ENCODE measurements around the gene DOC2A. TPM values are rescaled to one million over a fixed set of nuclear protein-coding genes. Genes with fewer than 3 reads are reported as not detected.

DOC2A gene
- total and polyA plus RNA-seq, 4 donors: 0.09 to 0.22 (median 0.17) TPM; not detected in 1

- TF ChIP-seq RXRA (IDR thresholded peaks at IDR 0.05) (no peak), SP1 (IDR thresholded peaks at IDR 0.05) (no peak), HNF4G (IDR thresholded peaks at IDR 0.05) (no peak)
Measured at GRCh38 chr16:30052671-30053372, 42.0 kb upstream of the DOC2A start (continued).

- Histone ChIP-seq H3K4me3 (ENCODE audit: low read depth in 1 of 3, low read length in 3 of 3) (no peak overlapping the region), H3K9me3 (ENCODE audit: control insufficient read depth in 4 of 4, low read length in 3 of 4) (no peaks in the 10 kb centered on the region), H3K9ac (ENCODE audit: low read depth in 1 of 2, low read length in 2 of 2) (no peak overlapping the region), H3K27ac (ENCODE audit: low read depth in 1 of 2, low read length in 2 of 2) (no peak overlapping the region), H3K4me1 (ENCODE audit: control insufficient read depth in 4 of 4, insufficient read depth in 4 of 4, low read length in 3 of 4) (peaks cover 2 to 11% (median 7%) of the 10 kb centered on the region in 4 donors), H3K27me3 (ENCODE audit: control insufficient read depth in 4 of 4, insufficient read depth in 4 of 4, low read length in 3 of 4) (no peaks in the 10 kb centered on the region), H3K36me3 (ENCODE audit: control insufficient read depth in 4 of 4, insufficient read depth in 3 of 4, low read depth in 1 of 4, low read length in 3 of 4) (no peaks in the 10 kb centered on the region)
- TF ChIP-seq RAD21 (IDR thresholded peaks at IDR 0.05) (no peak), YY1 (IDR thresholded peaks at IDR 0.05) (no peak), SP1 (IDR thresholded peaks at IDR 0.05) (no peak), HNF4G (IDR thresholded peaks at IDR 0.05) (no peak), JUND (IDR thresholded peaks at IDR 0.05) (no peak), FOXA1 (IDR thresholded peaks at IDR 0.05) (no peak), GABPA (IDR thresholded peaks at IDR 0.05 in 1 of 2, conservative IDR thresholded peaks at IDR 0.05 in 1 of 2) (no peak), ATF3 (IDR thresholded peaks at IDR 0.05) (no peak), TAF1 (conservative IDR thresholded peaks at IDR 0.05) (no peak), HNF4A (conservative IDR thresholded peaks at IDR 0.05) (no peak), RXRA (IDR thresholded peaks at IDR 0.05) (no peak), CTCF (IDR thresholded peaks at IDR 0.05; ENCODE audit: low read depth, low read length, missing input control) (no peak), REST (IDR thresholded peaks at IDR 0.05) (no peak), EGR1 (IDR thresholded peaks at IDR 0.05; ENCODE audit: low read depth in 2 of 2) (no peak), ZBTB33 (IDR thresholded peaks at IDR 0.05) (no peak), NR2F2 (IDR thresholded peaks at IDR 0.05) (no peak), MAX (IDR thresholded peaks at IDR 0.05) (no peak), FOXA2 (IDR thresholded peaks at IDR 0.05) (no peak)
- no peak for DNase-seq (ENCODE audit: low spot score)
- WGBS: 90% methylated on average over 3 of the region's 3 CpGs
Measured at GRCh38 chr16:30051518-30051917, 40.7 kb upstream of the DOC2A start.
